Upper lobe of left lung (tissue), 4 donors: Measurements from ENCODE around the gene GSDMA.

Experiments used
- CTCF ChIP-seq, 6 experiments: fragments of 450-650 bp in 4 of 6; fragments of 200-600 bp in 2 of 6; sonication (generic) in 2 of 6; IDR thresholded peaks; one replicate each; pipeline ENCODE4 v1.5.1; 2016 to 2019; ENCODE audit warnings: antibody characterized with exemption in 6 of 6
- EP300 ChIP-seq, 4 donors: sonication (generic); formaldehyde crosslinking; IDR thresholded peaks; one replicate each; pipeline ENCODE4 v1.5.1; 2017; ENCODE audit warnings: antibody characterized with exemption in 4 of 4, control low read depth in 2 of 4
- POLR2A ChIP-seq, 4 donors: fragments of 450-650 bp; IDR thresholded peaks; one replicate each; pipeline ENCODE4 v1.5.1; 2016 to 2017; ENCODE audit warnings: antibody characterized with exemption in 4 of 4, mild to moderate bottlenecking in 2 of 4

- TF ChIP-seq EP300 (IDR thresholded peaks at IDR 0.05) (no peak), POLR2A (IDR thresholded peaks at IDR 0.05) (no peak), CTCF (IDR thresholded peaks at IDR 0.05) (no peak)
These were observed 47.2 kb upstream of the GSDMA start for GRCh38 chr17:39915559-39915958.
